Ovary (tissue), 3 donors: ENCODE data around the gene TM4SF4.

Experiments
- POLR2A ChIP-seq: fragments of 450-650 bp; IDR thresholded peaks from one replicate; pipeline ENCODE4 v1.6.1; 2017; ENCODE audit warnings: antibody characterized with exemption, mild to moderate bottlenecking, moderate library complexity
- TF ChIP-seq, protein P1 (sequence below), 3 donors: fragments of 450-650 bp in 2 of 3; fragments of 200-600 bp in 1 of 3; IDR thresholded peaks; one replicate each; pipeline versions ENCODE4 v1.5.1 to v1.8.0; 2016 to 2022; ENCODE audit warnings: antibody characterized with exemption in 3 of 3, mild to moderate bottlenecking in 1 of 3
- donor health status: DM: no; HTN: no; CAD: no.

DNA sequence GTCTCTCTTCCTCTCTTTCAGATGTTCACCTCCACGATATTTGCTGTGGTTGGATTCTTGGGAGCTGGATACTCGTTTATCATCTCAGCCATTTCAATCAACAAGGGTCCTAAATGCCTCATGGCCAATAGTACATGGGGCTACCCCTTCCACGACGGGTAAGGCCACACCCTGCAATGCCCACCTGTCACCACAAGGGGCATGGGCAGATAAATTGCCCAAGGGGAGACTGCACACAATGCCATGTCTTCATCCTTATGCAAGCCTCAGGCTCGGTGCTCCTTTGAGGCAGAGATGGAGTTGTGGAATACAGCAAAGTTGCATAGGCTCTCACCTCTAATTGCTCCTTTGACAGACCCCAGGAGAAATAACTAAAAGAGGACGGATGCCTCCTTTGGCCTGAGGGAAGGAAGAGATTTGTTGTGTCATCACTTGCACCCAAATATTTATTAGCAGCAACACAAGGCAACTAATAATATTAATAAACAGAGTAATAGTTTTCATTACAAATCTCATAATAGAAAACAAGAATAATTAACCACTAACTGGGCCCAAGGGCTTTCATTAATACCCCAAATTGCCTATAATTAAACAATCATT is 13.2 kb downstream of the TM4SF4 start:
- TF ChIP-seq, protein P1, sequence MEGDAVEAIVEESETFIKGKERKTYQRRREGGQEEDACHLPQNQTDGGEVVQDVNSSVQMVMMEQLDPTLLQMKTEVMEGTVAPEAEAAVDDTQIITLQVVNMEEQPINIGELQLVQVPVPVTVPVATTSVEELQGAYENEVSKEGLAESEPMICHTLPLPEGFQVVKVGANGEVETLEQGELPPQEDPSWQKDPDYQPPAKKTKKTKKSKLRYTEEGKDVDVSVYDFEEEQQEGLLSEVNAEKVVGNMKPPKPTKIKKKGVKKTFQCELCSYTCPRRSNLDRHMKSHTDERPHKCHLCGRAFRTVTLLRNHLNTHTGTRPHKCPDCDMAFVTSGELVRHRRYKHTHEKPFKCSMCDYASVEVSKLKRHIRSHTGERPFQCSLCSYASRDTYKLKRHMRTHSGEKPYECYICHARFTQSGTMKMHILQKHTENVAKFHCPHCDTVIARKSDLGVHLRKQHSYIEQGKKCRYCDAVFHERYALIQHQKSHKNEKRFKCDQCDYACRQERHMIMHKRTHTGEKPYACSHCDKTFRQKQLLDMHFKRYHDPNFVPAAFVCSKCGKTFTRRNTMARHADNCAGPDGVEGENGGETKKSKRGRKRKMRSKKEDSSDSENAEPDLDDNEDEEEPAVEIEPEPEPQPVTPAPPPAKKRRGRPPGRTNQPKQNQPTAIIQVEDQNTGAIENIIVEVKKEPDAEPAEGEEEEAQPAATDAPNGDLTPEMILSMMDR (IDR thresholded peaks at IDR 0.05), result no peak
- TF ChIP-seq POLR2A, result no peak
